Activated CD4-positive, alpha-beta T cell treated with anti-CD3 and anti-CD28 coated beads, Interleukin-10, Interleukin-2, amounts not matched to agents 100 ng/mL and 50 ng/mL, durations not matched to agents 16 hours and 8 hours (primary cell): ENCODE results near the gene GALNT18.

Source experiments
- DNase-seq: peaks from one replicate; pipeline ENCODE4 v3.0.0-alpha.2; 2020

The GALNT18 gene

DNA sequence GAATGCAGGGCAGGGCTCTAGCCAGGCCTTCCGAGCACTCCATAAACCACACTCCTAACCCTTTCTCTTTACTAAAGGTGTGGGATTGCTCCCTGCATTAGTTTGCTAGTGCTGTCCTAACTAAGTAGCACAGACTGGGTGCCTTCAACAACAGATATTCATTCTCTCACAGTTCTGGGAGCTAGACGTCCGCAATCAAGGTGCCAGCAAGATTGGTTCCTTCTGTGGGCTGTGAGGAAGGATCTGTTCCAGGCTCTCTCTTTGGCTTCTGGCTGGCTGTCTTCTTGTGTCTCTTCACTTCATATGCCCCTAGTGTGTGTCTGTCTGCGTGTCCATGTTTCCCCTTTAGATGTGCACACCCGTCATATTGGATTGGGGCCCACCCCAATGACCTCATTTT lies 59.8 kb downstream of the GALNT18 start:
- DNase-seq, result no peak

DNA sequence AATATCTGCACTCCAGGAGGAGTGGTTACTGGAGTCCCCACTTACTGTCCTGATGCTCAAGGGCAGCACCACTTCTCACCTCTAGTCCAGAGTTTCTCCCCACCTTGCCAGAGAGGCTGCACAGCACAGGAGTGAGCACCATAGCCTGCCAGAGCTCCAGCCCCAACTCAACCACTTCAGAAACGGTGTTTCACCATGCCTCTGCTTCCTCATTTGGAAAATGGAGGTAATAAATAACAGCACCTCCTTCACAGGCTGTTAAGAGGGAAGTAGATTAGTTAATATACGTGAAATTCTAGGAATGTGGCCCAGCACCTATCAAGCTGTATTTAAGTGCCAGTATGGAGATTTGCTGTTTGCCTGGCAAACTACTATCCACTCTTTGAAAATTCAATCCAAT lies 63.0 kb downstream of the GALNT18 start:
- no peak for DNase-seq

GRCh38 chr11:11558396-11558795 lies 63.4 kb downstream of the GALNT18 start:
- DNase-seq, result no peak

- DNase-seq, result no peak
Observed at GRCh38 chr11:11555208-11555607, 66.6 kb downstream of the GALNT18 start.

DNA sequence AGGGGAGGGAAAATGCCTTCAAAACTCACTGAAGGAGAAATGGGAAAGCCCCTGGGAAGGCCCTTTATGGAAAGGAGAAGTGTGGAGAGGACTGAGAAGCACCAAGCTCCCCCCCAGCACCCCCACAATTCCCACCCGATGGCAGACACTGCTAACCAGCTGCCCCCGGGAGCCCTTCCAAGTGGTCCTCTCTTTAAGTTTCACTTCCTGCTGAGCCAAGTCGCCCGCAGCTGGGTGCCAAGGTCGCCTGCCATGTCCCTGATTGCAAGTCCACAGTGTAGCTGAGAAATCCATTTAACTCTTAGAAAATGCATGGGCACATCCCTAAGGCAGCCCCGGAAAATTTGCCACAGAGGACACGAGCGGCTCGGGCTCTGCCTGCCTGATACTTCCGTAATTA lies 68.2 kb downstream of the GALNT18 start:
- no peak for DNase-seq

DNA sequence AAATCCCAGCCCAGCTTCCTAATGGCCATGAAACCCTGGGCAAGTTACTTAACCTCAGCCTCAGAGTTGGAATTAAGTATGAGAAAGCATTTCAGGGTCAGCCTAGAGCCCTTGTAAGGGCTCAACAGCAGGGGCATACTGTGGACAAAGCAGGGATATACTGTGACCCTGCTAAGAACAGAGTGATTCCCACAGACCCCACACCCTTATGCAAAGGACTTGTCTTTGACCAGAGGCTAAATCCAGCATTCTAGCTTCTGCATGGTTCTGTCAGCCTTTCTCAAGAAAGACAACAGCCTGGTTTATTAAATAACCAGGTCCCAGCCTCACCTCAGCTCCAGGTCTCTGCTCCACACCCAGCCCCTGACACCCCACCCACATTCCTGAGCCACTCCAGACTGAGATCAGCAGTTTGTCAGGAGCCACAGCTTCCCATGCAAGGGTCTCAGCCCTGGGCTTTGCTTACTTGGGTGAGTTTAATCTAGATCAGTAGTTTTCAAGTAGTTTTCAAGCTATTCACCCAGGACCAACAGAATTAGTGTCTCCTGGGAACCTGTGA lies 69.2 kb downstream of the GALNT18 start:
- DNase-seq, result no peak

GRCh38 chr11:11550534-11550933 lies 71.3 kb downstream of the GALNT18 start:
- DNase-seq, result no peak

- DNase-seq, result no peak
Observed at GRCh38 chr11:11545285-11546275, 76.2 kb downstream of the GALNT18 start.

GRCh38 chr11:11543656-11544055 lies 78.1 kb downstream of the GALNT18 start:
- no peak for DNase-seq

DNA sequence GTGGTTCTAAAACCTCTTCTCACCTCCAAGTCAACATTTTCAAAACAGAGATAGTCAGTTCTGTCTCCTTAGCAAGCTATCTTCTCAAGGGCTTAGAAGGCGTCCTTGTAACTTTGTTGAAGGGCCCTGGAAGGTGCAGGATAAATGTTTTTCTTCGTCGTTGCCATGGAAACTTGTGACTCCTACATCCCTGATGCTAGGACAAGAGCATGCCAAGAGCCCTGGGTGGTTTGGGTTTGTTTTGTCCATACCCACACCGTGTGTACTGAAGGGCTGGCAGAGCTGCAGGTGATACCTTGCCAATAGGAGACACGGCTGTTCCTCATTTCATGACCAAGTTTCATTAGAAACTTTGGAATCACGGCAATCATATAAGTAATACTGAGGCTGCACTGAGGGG lies 81.6 kb downstream of the GALNT18 start:
- DNase-seq, result no peak

- no peak for DNase-seq
Observed at GRCh38 chr11:11538277-11538960, 83.4 kb downstream of the GALNT18 start.

DNA sequence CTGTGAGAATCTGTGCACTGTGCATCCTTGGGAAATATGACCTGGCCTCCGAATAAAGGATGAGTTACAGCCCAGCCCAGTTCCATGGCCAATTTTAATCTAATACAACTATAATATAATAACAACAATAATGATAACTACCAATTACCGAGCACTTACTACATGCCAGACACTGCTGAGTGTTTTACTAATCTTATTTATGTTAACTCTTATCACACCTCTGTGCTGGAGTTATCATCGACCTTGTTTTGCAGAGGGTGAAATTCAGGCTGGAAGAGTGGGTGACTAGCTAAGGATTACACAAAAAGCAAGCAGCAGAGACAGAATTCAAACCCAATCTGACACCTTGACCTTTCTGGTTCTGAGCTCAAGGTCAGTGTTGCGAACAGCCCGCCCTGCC lies 83.9 kb downstream of the GALNT18 start:
- DNase-seq, result no peak

- DNase-seq, result no peak
Observed at GRCh38 chr11:11537372-11537771, 84.4 kb downstream of the GALNT18 start.

- DNase-seq, result no peak
Observed at GRCh38 chr11:11536650-11537049, 85.2 kb downstream of the GALNT18 start.

GRCh38 chr11:11535611-11536010 lies 86.2 kb downstream of the GALNT18 start:
- no peak for DNase-seq

- DNase-seq, result no peak
Observed at GRCh38 chr11:11534981-11535380, 86.8 kb downstream of the GALNT18 start.

GRCh38 chr11:11533751-11534150 lies 88.1 kb downstream of the GALNT18 start:
- DNase-seq, result no peak

DNA sequence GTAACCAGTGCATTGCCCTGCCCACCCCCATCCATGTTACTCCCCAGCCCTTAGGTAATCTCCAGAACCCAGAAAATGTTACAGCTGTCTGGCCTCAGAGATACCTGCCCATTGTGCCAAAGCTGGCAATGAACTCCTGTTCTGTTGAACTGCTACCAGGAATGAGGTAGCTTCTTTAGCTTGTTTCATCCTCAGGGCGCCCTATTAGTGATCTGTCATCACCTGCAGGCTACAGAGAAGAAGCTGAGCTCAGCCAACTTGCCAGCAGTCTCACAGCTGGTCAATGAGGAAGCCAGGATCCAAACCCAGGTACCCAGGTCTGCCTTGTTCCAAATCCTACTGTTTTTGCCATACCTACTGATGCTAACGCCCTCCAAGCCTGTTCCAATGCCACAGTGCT lies 88.7 kb downstream of the GALNT18 start:
- no peak for DNase-seq

GRCh38 chr11:11532574-11532973 lies 89.2 kb downstream of the GALNT18 start:
- DNase-seq, result no peak

GRCh38 chr11:11531131-11531908 lies 90.5 kb downstream of the GALNT18 start:
- DNase-seq, result no peak

DNA sequence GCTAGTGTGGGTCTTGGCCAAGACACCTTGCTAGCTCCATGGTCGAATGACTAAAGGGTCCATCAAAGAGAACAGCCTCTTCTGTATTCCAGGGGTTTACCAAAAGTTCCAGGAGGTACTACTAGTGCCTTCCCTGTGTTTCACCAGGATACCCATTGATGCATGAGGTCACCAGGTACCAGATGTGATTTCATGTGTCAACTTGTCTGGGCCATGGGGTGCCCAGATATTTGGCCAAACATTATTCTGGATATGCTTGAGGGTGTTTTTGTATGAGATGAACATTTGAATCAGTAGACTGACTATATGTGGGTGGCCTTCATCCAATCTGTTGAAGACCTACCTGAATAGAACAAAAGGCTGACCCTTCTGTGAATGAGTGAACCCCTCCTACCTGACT lies 92.8 kb downstream of the GALNT18 start:
- DNase-seq, result no peak

- DNase-seq, result no peak
Observed at GRCh38 chr11:11525283-11525682, 96.5 kb downstream of the GALNT18 start.

DNA sequence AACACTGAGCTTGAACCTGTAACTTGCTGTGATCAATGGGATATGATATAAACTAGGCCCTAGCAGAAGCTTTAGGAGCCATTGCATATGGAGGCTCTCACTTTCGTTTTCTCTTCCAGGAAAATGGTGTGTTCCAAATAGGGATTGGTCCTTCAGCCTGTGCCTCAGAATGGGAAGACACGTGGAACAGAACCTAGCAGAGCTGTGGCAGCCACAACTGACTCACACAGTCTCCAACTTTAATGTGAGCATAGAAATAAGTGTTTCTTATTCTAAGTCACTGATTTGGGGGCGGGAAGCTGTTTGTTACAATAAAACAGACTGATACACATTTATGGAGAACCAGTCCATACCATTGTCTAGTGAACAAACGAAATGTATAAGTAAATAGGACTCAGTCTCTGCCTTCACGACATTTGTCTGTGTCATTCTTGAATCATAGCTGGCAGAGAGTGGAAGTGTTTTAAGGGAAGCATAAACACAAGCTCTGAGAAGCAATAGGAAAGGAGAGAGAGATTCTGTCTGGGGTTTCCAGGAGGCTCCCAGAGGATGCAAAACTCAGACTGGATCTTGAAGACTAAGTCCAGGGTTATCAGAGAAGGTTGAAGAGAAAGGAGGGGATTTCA lies 97.3 kb downstream of the GALNT18 start:
- DNase-seq, result no peak
